Ovary (tissue), 3 donors: ENCODE data around the gene DNAJC16.

ENCODE experiments used
- POLR2A ChIP-seq: fragments of 450-650 bp; IDR thresholded peaks from one replicate; pipeline ENCODE4 v1.6.1; 2017; ENCODE audit warnings: antibody characterized with exemption, mild to moderate bottlenecking, moderate library complexity
- TF ChIP-seq, protein P1 (sequence below), 3 donors: fragments of 450-650 bp in 2 of 3; fragments of 200-600 bp in 1 of 3; IDR thresholded peaks; one replicate each; pipeline versions ENCODE4 v1.5.1 to v1.8.0; 2016 to 2022; ENCODE audit warnings: antibody characterized with exemption in 3 of 3, mild to moderate bottlenecking in 1 of 3
- donor health status: DM: no; HTN: no; CAD: no.

DNA sequence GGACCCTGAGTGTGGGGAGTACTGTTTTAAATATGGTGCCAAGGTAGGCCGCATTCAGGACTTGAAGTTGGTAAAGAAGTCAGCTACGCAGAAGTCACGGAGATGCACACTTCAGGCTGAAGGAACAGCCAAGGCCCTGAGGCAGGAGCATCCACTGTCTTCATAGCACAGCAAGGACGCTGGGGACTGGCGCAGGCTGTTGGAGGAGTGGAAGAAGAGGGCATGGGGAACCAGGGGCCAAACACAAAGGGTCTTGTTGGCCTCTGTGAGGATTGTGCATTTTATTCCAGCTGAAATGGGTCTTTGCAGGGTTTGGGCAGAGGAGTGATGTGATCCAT lies 16.6 kb downstream of the DNAJC16 start:
- TF ChIP-seq, protein P1, sequence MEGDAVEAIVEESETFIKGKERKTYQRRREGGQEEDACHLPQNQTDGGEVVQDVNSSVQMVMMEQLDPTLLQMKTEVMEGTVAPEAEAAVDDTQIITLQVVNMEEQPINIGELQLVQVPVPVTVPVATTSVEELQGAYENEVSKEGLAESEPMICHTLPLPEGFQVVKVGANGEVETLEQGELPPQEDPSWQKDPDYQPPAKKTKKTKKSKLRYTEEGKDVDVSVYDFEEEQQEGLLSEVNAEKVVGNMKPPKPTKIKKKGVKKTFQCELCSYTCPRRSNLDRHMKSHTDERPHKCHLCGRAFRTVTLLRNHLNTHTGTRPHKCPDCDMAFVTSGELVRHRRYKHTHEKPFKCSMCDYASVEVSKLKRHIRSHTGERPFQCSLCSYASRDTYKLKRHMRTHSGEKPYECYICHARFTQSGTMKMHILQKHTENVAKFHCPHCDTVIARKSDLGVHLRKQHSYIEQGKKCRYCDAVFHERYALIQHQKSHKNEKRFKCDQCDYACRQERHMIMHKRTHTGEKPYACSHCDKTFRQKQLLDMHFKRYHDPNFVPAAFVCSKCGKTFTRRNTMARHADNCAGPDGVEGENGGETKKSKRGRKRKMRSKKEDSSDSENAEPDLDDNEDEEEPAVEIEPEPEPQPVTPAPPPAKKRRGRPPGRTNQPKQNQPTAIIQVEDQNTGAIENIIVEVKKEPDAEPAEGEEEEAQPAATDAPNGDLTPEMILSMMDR (IDR thresholded peaks at IDR 0.05): no peak
- TF ChIP-seq POLR2A: no peak
